HCT116 (cell line): ENCODE measurements around the gene ATP8B3. TPM values are rescaled to one million over a fixed set of nuclear protein-coding genes. Genes with fewer than 3 reads are reported as not detected.

Experiments used
- ATAC-seq: fragments of 200-7000 bp; cut with Tn5 transposase; 2 replicates; pipeline ENCODE4 v1.9.1; 2020; ENCODE audit warnings: mild to moderate bottlenecking, moderate library complexity
- BruUV-seq: library from RNA; stranded (reverse); fragments of 400-500 nt; replicated peaks from 2 replicates; lab custom pipeline; 2021; lab: Mats Ljungman, UMichigan
- CTCF ChIA-PET: fragments of 300-600 bp; sonication (Branson Sonifier 250); formaldehyde crosslinking; loops from one replicate; lab custom pipeline; 2021; ENCODE audit warnings: antibody characterized with exemption; lab: Charles Lee
- POLR2A ChIA-PET: fragments of 300-600, 350-600 bp; sonication (Branson Sonifier 250); formaldehyde crosslinking; loops from one replicate; lab custom pipeline; 2021; ENCODE audit warnings: antibody characterized with exemption; lab: Charles Lee
- RAD21 ChIA-PET, 2 experiments: fragments of 300-600 bp; sonication (Branson Sonifier 250); formaldehyde crosslinking; loops; one replicate each; lab custom pipeline; 2023; ENCODE audit warnings: low total read pairs in 2 of 2; ENCODE audit not compliant: uncharacterized antibody in 2 of 2, unreplicated experiment in 2 of 2, low non-redundant PET in 1 of 2; lab: Charles Lee
- DNase-seq: peaks from one replicate; pipeline ENCODE4 v3.0.0-alpha.2; 2010; ENCODE audit warnings: low read depth, low spot score
- H2AFZ ChIP-seq: fragments of 200-600 bp; shearing (Covaris generic), sonication (generic); 2 replicates; pipeline ENCODE4 v1.6.1; 2017; ENCODE audit warnings: low read depth, mixed run types, mixed read lengths, antibody characterized with exemption, low read length; ENCODE audit not compliant: poor library complexity, severe bottlenecking
- H3K27ac ChIP-seq: 2 replicates; pipeline ENCODE4 v1.5.1; 2012; ENCODE audit warnings: low read depth, low read length
- H3K27me3 ChIP-seq: fragments of 200-600 bp; sonication (generic); 2 replicates; pipeline ENCODE4 v1.6.1; 2016; ENCODE audit warnings: mixed run types, low read length, mixed read lengths; ENCODE audit not compliant: insufficient read depth
- H3K36me3 ChIP-seq, 2 experiments: fragments of 200-500 bp in 1 of 2; fragments of 200-600 bp in 1 of 2; sonication (Bioruptor generic) in 1 of 2; sonication (generic) in 1 of 2; 2 replicates each; pipeline versions ENCODE4 v1.5.1 to v1.6.1; 2014 to 2016; ENCODE audit warnings: low read length in 2 of 2, inconsistent platforms in 1 of 2, mixed read lengths in 1 of 2, mixed run types in 1 of 2; ENCODE audit not compliant: insufficient read depth in 2 of 2, control insufficient read depth in 1 of 2
- H3K4me1 ChIP-seq, 2 experiments: fragments of 200-600 bp in 1 of 2; sonication (generic) in 1 of 2; 2 replicates each; pipeline versions ENCODE4 v1.5.1 to v1.6.1; 2012 to 2017; ENCODE audit warnings: low read length in 2 of 2, inconsistent platforms in 1 of 2, mild to moderate bottlenecking in 1 of 2, mixed read lengths in 1 of 2, mixed run types in 1 of 2, moderate library complexity in 1 of 2; ENCODE audit not compliant: insufficient read depth in 2 of 2, control insufficient read depth in 1 of 2
- H3K4me2 ChIP-seq: fragments of 200-600 bp; sonication (generic); 2 replicates; pipeline ENCODE4 v1.6.1; 2017; ENCODE audit warnings: mixed run types, low read length, mixed read lengths
- H3K4me3 ChIP-seq, 2 experiments: fragments of 200-600 bp in 1 of 2; sonication (generic) in 1 of 2; replicated peaks in 1 of 2; 2 replicates each; pipeline ENCODE4 v1.5.1; 2011 to 2016; ENCODE audit warnings: low read length in 2 of 2, control low read depth in 1 of 2, low read depth in 1 of 2, mild to moderate bottlenecking in 1 of 2, mixed read lengths in 1 of 2, mixed run types in 1 of 2
- H3K79me2 ChIP-seq: fragments of 200-600 bp; sonication (generic); 2 replicates; pipeline ENCODE4 v1.6.1; 2017; ENCODE audit warnings: mild to moderate bottlenecking, mixed run types, low read length, moderate library complexity, mixed read lengths; ENCODE audit not compliant: insufficient read depth
- H3K9ac ChIP-seq: fragments of 200-600 bp; sonication (generic); 2 replicates; pipeline ENCODE4 v1.6.1; 2016; ENCODE audit warnings: low read length, mixed read lengths
- H3K9me2 ChIP-seq: fragments of 200-600 bp; sonication (generic), shearing (Covaris generic); 2 replicates; pipeline ENCODE4 v1.6.1; 2017; ENCODE audit warnings: mixed run types, mild to moderate bottlenecking, moderate library complexity; ENCODE audit not compliant: insufficient read depth
- H3K9me3 ChIP-seq, 2 experiments: fragments of 200-500 bp in 1 of 2; fragments of 200-600 bp in 1 of 2; sonication (Bioruptor generic) in 1 of 2; sonication (generic) in 1 of 2; 2 replicates each; pipeline ENCODE4 v1.6.1; 2014 to 2017; ENCODE audit warnings: low read length in 2 of 2, mixed read lengths in 2 of 2, inconsistent platforms in 1 of 2, low read depth in 1 of 2, mild to moderate bottlenecking in 1 of 2, mixed run types in 1 of 2, moderate library complexity in 1 of 2; ENCODE audit not compliant: control insufficient read depth in 1 of 2, insufficient read depth in 1 of 2
- H4K20me1 ChIP-seq: fragments of 200-600 bp; sonication (generic), shearing (Covaris generic); 2 replicates; pipeline ENCODE4 v1.6.1; 2017; ENCODE audit warnings: mixed run types, mild to moderate bottlenecking, moderate library complexity; ENCODE audit not compliant: insufficient read depth
- ATF3 ChIP-seq: IDR thresholded peaks from 2 replicates; pipeline ENCODE4 v1.6.1; 2012
- CBX3 ChIP-seq: IDR thresholded peaks from 2 replicates; pipeline ENCODE4 v1.6.1; 2012; ENCODE audit warnings: low read depth
- CEBPB ChIP-seq: IDR thresholded peaks from 2 replicates; pipeline ENCODE4 v1.6.1; 2012; ENCODE audit warnings: low read depth
- CTCF ChIP-seq, 3 experiments: fragments of 200-600 bp in 1 of 3; sonication (generic) in 1 of 3; IDR thresholded peaks in 2 of 3; conservative IDR thresholded peaks in 1 of 3; 2 replicates each; pipeline ENCODE4 v1.5.1; 2012 to 2017; ENCODE audit warnings: low read depth in 2 of 3, low read length in 2 of 3, antibody characterized with exemption in 1 of 3, borderline replicate concordance in 1 of 3, control low read depth in 1 of 3, mild to moderate bottlenecking in 1 of 3, mixed read lengths in 1 of 3, mixed run types in 1 of 3, moderate library complexity in 1 of 3; ENCODE audit not compliant: insufficient read depth in 1 of 3
- EGR1 ChIP-seq: IDR thresholded peaks from 2 replicates; pipeline ENCODE4 v1.6.1; 2012; ENCODE audit warnings: low read depth
- ELF1 ChIP-seq: IDR thresholded peaks from 2 replicates; pipeline ENCODE4 v1.6.1; 2012; ENCODE audit warnings: low read depth, borderline replicate concordance
- EZH2 ChIP-seq: fragments of 200-600 bp; sonication (generic); IDR thresholded peaks from 2 replicates; pipeline ENCODE4 v1.6.1; 2017; ENCODE audit warnings: antibody characterized with exemption, mixed run types
- EZH2phosphoT487 ChIP-seq: fragments of 200-600 bp; IDR thresholded peaks from 2 replicates; pipeline ENCODE4 v1.6.1; 2018; ENCODE audit warnings: antibody characterized with exemption, borderline replicate concordance
- MAX ChIP-seq: IDR thresholded peaks from 2 replicates; pipeline ENCODE4 v1.6.1; 2012
- POLR2A ChIP-seq: IDR thresholded peaks from 2 replicates; pipeline ENCODE4 v1.7.0; 2011; ENCODE audit warnings: borderline replicate concordance; ENCODE audit not compliant: insufficient read depth, insufficient read length; ENCODE audit errors: extremely low read depth
- RAD21 ChIP-seq: IDR thresholded peaks from 2 replicates; pipeline ENCODE4 v1.6.1; 2012; ENCODE audit warnings: low read depth, mild to moderate bottlenecking
- REST ChIP-seq: IDR thresholded peaks from 2 replicates; pipeline ENCODE4 v1.6.1; 2012; ENCODE audit warnings: low read depth
- SIN3A ChIP-seq: IDR thresholded peaks from 2 replicates; pipeline ENCODE4 v1.6.1; 2012; ENCODE audit warnings: low read depth
- SP1 ChIP-seq: IDR thresholded peaks from 2 replicates; pipeline ENCODE4 v1.6.1; 2012; ENCODE audit warnings: low read depth
- ZBTB33 ChIP-seq: IDR thresholded peaks from 2 replicates; pipeline ENCODE4 v1.6.1; 2011; ENCODE audit warnings: mild to moderate bottlenecking, low read length, moderate library complexity; ENCODE audit not compliant: insufficient replicate concordance; ENCODE audit errors: extremely low read depth
- ZFX ChIP-seq: fragments of 450-650 bp; IDR thresholded peaks from 2 replicates; pipeline ENCODE4 v1.6.1; 2017
- intact Hi-C: fragments of 100-400 bp; cut with micrococcal nuclease; formaldehyde crosslinking; loops from 2 replicates; pipeline ENCODE4 v1.10.0; 2022
- total RNA-seq: library from RNA; stranded (reverse); gene quantifications from one replicate; pipeline ENCODE4 v1.2.1, GENCODE V29; 2021; ENCODE audit not compliant: unreplicated experiment

Gene ATP8B3
- total RNA-seq, 1 experiment from 2014 or later = 17.0 TPM

- Histone ChIP-seq H3K4me3 (no peak overlapping the region), H3K9me3 (no peaks in the 10 kb centered on the region), H3K27ac (no peak overlapping the region), H3K9me2 (no peaks in the 10 kb centered on the region), H4K20me1 (no peaks in the 10 kb centered on the region), H3K36me3 (no peaks in the 10 kb centered on the region; a peak in 1 of 4 replicates), H3K79me2 (no peaks in the 10 kb centered on the region), H3K9ac (no peak overlapping the region), H2AFZ (no peak overlapping the region), H3K4me1 (peaks cover 4 to 6% of the 10 kb centered on the region in 2 experiments), H3K4me2 (no peak overlapping the region), H3K27me3 (no peaks in the 10 kb centered on the region)
- RAD21 ChIA-PET = no interaction called here
- POLR2A ChIA-PET = no interaction called here
- DNase-seq = no peak
- intact Hi-C loops = no loop called here
- ATAC-seq = no peak
- CTCF ChIA-PET = no interaction called here
- no TSS peak for BruUV-seq
- TF ChIP-seq EZH2phosphoT487 (no peak), ZFX (no peak), ZBTB33 (no peak), REST (no peak), CBX3 (no peak), POLR2A (no peak), ATF3 (no peak), EGR1 (no peak), SIN3A (no peak), CTCF (IDR thresholded peaks at IDR 0.05 in 2 of 3, conservative IDR thresholded peaks at IDR 0.05 in 1 of 3; ENCODE audit: borderline replicate concordance in 1 of 3, insufficient read depth in 1 of 3, low read depth in 2 of 3, low read length in 2 of 3) (no peak), RAD21 (no peak), MAX (no peak), SP1 (no peak), CEBPB (no peak), EZH2 (no peak), ELF1 (no peak)
Observed at GRCh38 chr19:1805401-1806183, 6.5 kb downstream of the ATP8B3 start.
